Measurements from ENCODE around the gene PEAR1.

DNA sequence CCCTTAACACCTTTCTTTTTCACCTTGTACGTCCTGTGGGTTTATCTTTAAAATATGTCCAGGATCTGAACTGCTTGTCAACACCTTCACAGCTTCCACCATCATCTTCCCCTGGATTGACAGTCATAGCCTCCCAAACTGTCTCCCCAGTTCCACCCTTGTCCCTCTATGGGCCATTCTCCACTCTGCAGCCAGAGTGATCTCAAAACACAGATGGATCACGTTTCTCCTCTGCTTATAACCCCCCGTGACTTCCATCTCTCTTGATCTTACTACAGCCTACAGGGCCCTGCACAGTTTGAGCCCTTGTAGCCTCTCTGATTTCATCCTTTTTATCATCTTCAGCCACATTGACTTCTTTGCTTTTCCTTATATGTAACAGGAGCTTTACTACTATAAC, 38.9 kb upstream of the PEAR1 start:
- TF ChIP-seq CTCF (IDR thresholded peaks at IDR 0.05; ENCODE audit: borderline replicate concordance, extremely low read depth, low read length, poor library complexity, severe bottlenecking), result no peak
- no peak for TF ChIP-seq EZH2 (IDR thresholded peaks at IDR 0.05; ENCODE audit: borderline replicate concordance, low read depth, low read length, severe bottlenecking)
